ENCODE data around the gene DDX11.
"Not testable (repeated sequence)": the region's sequence is repeated elsewhere in the genome, so short reads cannot be mapped to it uniquely, and the experiment has no call there.

Gene DDX11

DNA sequence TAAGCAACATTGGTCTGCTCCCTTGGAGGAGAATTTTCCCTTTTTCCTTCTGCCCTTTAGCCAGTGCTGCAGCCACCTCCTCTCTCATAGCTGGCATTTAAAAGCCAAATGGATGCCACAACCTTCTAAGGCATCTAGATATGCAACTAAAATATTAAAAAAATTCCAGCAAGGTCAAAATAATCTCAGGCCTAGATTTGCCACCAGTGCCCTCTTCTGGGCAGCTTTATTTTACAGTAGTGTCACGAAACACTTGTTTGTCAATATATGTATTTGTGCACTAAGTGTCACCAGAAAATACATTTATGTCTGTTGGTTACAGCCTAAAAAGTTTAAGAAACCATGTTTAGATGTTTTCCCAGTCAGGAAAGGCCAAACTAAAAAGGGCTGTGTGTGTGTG, 19.7 kb upstream of the DDX11 start:
- H4K20me1 ChIP-seq (ENCODE audit: insufficient read depth, low read length); H3K9ac ChIP-seq (ENCODE audit: low read length); H2AFZ ChIP-seq (ENCODE audit: low read length); H3K27me3 ChIP-seq (ENCODE audit: insufficient read depth, low read length); H3K36me3 ChIP-seq (ENCODE audit: insufficient read depth, low read length); H3K4me3 ChIP-seq (ENCODE audit: low read depth, low read length, poor library complexity, severe bottlenecking); H3K9me2 ChIP-seq (ENCODE audit: low read depth, low read length); H3K4me2 ChIP-seq (ENCODE audit: low read length); H3K9me3 ChIP-seq (ENCODE audit: low read length); H3K79me2 ChIP-seq (ENCODE audit: insufficient read depth, low read length); H3F3A ChIP-seq (ENCODE audit: insufficient read depth, low read length): not testable (repeated sequence)
- peak; percentile 54 for TF ChIP-seq CTCF (IDR thresholded peaks at IDR 0.05; ENCODE audit: low read length)
- H3K27ac ChIP-seq (ENCODE audit: low read depth, low read length, poor library complexity, severe bottlenecking): peak overlapping the region; percentile 70
- peaks cover 30% of the 10 kb centered on the region for H3K4me1 ChIP-seq (ENCODE audit: insufficient read depth, low read length, severe bottlenecking)

GRCh38 chr12:31057671-31058070, 16.0 kb upstream of the DDX11 start:
- Histone ChIP-seq H3K4me3 (ENCODE audit: low read depth, low read length, poor library complexity, severe bottlenecking) (no peak overlapping the region), H3K9me3 (ENCODE audit: low read length) (no peaks in the 10 kb centered on the region), H3K27me3 (ENCODE audit: insufficient read depth, low read length) (no peaks in the 10 kb centered on the region), H3K9ac (ENCODE audit: low read length) (no peak overlapping the region), H3K36me3 (ENCODE audit: insufficient read depth, low read length) (no peaks in the 10 kb centered on the region), H4K20me1 (ENCODE audit: insufficient read depth, low read length) (no peaks in the 10 kb centered on the region), H3K4me2 (ENCODE audit: low read length) (no peak overlapping the region), H3K79me2 (ENCODE audit: insufficient read depth, low read length) (no peaks in the 10 kb centered on the region), H2AFZ (ENCODE audit: low read length) (no peak overlapping the region), H3K27ac (ENCODE audit: low read depth, low read length, poor library complexity, severe bottlenecking) (no peak overlapping the region), H3K9me2 (ENCODE audit: low read depth, low read length) (no peaks in the 10 kb centered on the region), H3F3A (ENCODE audit: insufficient read depth, low read length) (no peaks in the 10 kb centered on the region), H3K4me1 (ENCODE audit: insufficient read depth, low read length, severe bottlenecking) (peaks cover 22% of the 10 kb centered on the region)
- TF ChIP-seq CTCF (IDR thresholded peaks at IDR 0.05; ENCODE audit: low read length) (no peak), EZH2 (IDR thresholded peaks at IDR 0.05; ENCODE audit: borderline replicate concordance, low read length) (no peak)

GRCh38 chr12:31066196-31066595, 7.5 kb upstream of the DDX11 start:
- H3K79me2 ChIP-seq (ENCODE audit: insufficient read depth, low read length); H2AFZ ChIP-seq (ENCODE audit: low read length); H3K27ac ChIP-seq (ENCODE audit: low read depth, low read length, poor library complexity, severe bottlenecking); H3K36me3 ChIP-seq (ENCODE audit: insufficient read depth, low read length); H3F3A ChIP-seq (ENCODE audit: insufficient read depth, low read length); H3K4me2 ChIP-seq (ENCODE audit: low read length); H3K9me3 ChIP-seq (ENCODE audit: low read length); H3K9ac ChIP-seq (ENCODE audit: low read length); H3K9me2 ChIP-seq (ENCODE audit: low read depth, low read length); H3K27me3 ChIP-seq (ENCODE audit: insufficient read depth, low read length); H3K4me1 ChIP-seq (ENCODE audit: insufficient read depth, low read length, severe bottlenecking); H3K4me3 ChIP-seq (ENCODE audit: low read depth, low read length, poor library complexity, severe bottlenecking); H4K20me1 ChIP-seq (ENCODE audit: insufficient read depth, low read length): not testable (repeated sequence)

DNA sequence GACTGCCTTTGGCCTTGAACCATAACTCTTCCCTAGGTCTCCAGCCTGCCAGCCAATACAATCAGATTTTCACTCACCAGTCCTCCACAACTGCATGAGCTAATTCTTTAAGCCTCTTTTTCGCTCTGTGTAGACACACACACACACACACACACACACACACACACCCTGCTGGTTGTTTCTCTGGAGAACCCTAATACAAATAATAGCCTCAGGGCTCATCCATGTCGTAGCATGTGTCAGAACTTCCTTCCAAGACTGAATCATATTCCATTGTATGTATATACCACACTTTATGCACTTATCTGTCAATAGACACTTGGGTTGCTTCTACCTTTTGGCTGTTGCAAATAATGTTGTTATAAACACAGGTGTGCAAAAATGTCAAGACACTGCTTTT, 6.0 kb upstream of the DDX11 start:
- H3K9me2 ChIP-seq (ENCODE audit: low read depth, low read length); H3K4me3 ChIP-seq (ENCODE audit: low read depth, low read length, poor library complexity, severe bottlenecking); H3K27me3 ChIP-seq (ENCODE audit: insufficient read depth, low read length); H4K20me1 ChIP-seq (ENCODE audit: insufficient read depth, low read length); H3F3A ChIP-seq (ENCODE audit: insufficient read depth, low read length); H3K79me2 ChIP-seq (ENCODE audit: insufficient read depth, low read length); H3K9me3 ChIP-seq (ENCODE audit: low read length); H2AFZ ChIP-seq (ENCODE audit: low read length); H3K9ac ChIP-seq (ENCODE audit: low read length); H3K36me3 ChIP-seq (ENCODE audit: insufficient read depth, low read length); H3K4me2 ChIP-seq (ENCODE audit: low read length); H3K27ac ChIP-seq (ENCODE audit: low read depth, low read length, poor library complexity, severe bottlenecking); H3K4me1 ChIP-seq (ENCODE audit: insufficient read depth, low read length, severe bottlenecking): not testable (repeated sequence)

GRCh38 chr12:31070971-31071740, 2.5 kb upstream of the DDX11 start:
- H3K4me3 ChIP-seq (ENCODE audit: low read depth, low read length, poor library complexity, severe bottlenecking); H3K27ac ChIP-seq (ENCODE audit: low read depth, low read length, poor library complexity, severe bottlenecking); H3K36me3 ChIP-seq (ENCODE audit: insufficient read depth, low read length); H3K9me3 ChIP-seq (ENCODE audit: low read length); H4K20me1 ChIP-seq (ENCODE audit: insufficient read depth, low read length); H3K4me2 ChIP-seq (ENCODE audit: low read length); H3K27me3 ChIP-seq (ENCODE audit: insufficient read depth, low read length); H3F3A ChIP-seq (ENCODE audit: insufficient read depth, low read length); H3K9me2 ChIP-seq (ENCODE audit: low read depth, low read length); H2AFZ ChIP-seq (ENCODE audit: low read length); H3K9ac ChIP-seq (ENCODE audit: low read length): not testable (repeated sequence)
- H3K4me1 ChIP-seq (ENCODE audit: insufficient read depth, low read length, severe bottlenecking): peaks cover 21% of the 10 kb centered on the region
- H3K79me2 ChIP-seq (ENCODE audit: insufficient read depth, low read length): peaks cover 16% of the 10 kb centered on the region

DNA sequence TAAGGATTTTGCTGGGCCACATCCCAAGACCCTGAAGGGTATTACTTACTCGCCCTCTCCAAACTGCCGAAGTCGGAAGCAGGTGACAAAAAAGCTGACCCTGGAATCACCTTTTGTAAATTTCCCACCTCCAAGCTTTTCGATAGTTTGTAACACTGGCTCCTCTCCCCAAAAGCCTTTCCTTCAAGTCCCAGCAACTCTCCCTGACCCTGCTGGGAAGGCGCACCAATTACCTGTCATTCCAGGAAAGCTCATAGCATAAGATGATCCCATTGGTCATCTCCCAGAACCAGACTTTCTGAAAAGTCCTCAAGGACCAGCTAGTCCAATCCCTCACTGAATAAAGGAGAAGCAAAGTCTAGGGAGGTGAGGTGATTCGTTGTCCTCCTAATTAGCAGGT, 698 bp upstream of the DDX11 start:
- H4K20me1 ChIP-seq (ENCODE audit: insufficient read depth, low read length); H3K9me2 ChIP-seq (ENCODE audit: low read depth, low read length); H3K36me3 ChIP-seq (ENCODE audit: insufficient read depth, low read length); H3K9me3 ChIP-seq (ENCODE audit: low read length); H2AFZ ChIP-seq (ENCODE audit: low read length); H3K27me3 ChIP-seq (ENCODE audit: insufficient read depth, low read length); H3F3A ChIP-seq (ENCODE audit: insufficient read depth, low read length): not testable (repeated sequence)
- Histone ChIP-seq H3K4me1 (ENCODE audit: insufficient read depth, low read length, severe bottlenecking) (peaks cover 23% of the 10 kb centered on the region), H3K4me2 (ENCODE audit: low read length) (peak overlapping the region; percentile 99), H3K9ac (ENCODE audit: low read length) (peak overlapping the region; percentile 85), H3K4me3 (ENCODE audit: low read depth, low read length, poor library complexity, severe bottlenecking) (peak overlapping the region; percentile 74), H3K79me2 (ENCODE audit: insufficient read depth, low read length) (peaks cover 27% of the 10 kb centered on the region), H3K27ac (ENCODE audit: low read depth, low read length, poor library complexity, severe bottlenecking) (peak overlapping the region; percentile 85)

All from OCI-LY1 (cell line).